ENCODE data around the gene LDB2. TPM values are rescaled to one million over a fixed set of nuclear protein-coding genes. Genes with fewer than 3 reads are reported as not detected.
A peak's percentile ranks its signal among the peaks of the same experiment; 100 is the strongest.

Gene LDB2
- total RNA-seq = not detected in 2 replicates
- total RNA-seq (2013) = 0.86 TPM
- 0.62 TPM in 1 of 2 replicates, not detected in the other for polyA plus RNA-seq
- not detected in 2 replicates for polyA minus RNA-seq

GRCh38 chr4:16897991-16898827 lies at the start of gene LDB2:
TSS of gene LDB2 (minus strand) at chr4:16898645.
- ATAC-seq (ENCODE audit: low read depth) (no peak), DNase-seq (no peak)
- Histone ChIP-seq H2AFZ (ENCODE audit: insufficient read depth, low read depth, low read length, poor library complexity, severe bottlenecking) (peak within 1 kb of the TSS; percentile 22), H3K36me3 (replicated peaks in 1 of 2; ENCODE audit: control extremely low read depth in 1 of 2, control insufficient read depth in 1 of 2, extremely low read depth in 1 of 2, insufficient read depth in 2 of 2, low read length in 1 of 2) (no peaks in the 10 kb centered on the region), H3K27me3 (replicated peaks in 1 of 4; ENCODE audit: control extremely low read depth in 1 of 4, control insufficient read depth in 3 of 4, insufficient read depth in 4 of 4, low read length in 3 of 4) (peaks cover 0 to 3% (median 0%) of the 10 kb centered on the region in 4 experiments), H3K27ac (ENCODE audit: low read length in 2 of 2) (no peak within 1 kb of the TSS), H3K4me3 (ENCODE audit: control extremely low read depth in 1 of 5, extremely low read depth in 1 of 5, insufficient read depth in 1 of 5, low read depth in 2 of 5, low read length in 4 of 5) (peak within 1 kb of the TSS in 1 of 5 experiments; percentile 47), H3K4me2 (replicated peaks; ENCODE audit: low read depth, low read length, poor library complexity, severe bottlenecking) (peak within 1 kb of the TSS; percentile 12), H3K9ac (ENCODE audit: low read length) (no peak within 1 kb of the TSS), H4K20me1 (ENCODE audit: control insufficient read depth, insufficient read depth, low read length, poor library complexity, severe bottlenecking) (no peaks in the 10 kb centered on the region), H3K4me1 (ENCODE audit: control insufficient read depth in 2 of 2, insufficient read depth in 2 of 2, low read length in 2 of 2) (no peaks in the 10 kb centered on the region), H3K9me3 (ENCODE audit: control extremely low read depth in 1 of 3, control insufficient read depth in 2 of 3, insufficient read depth in 1 of 3, low read length in 2 of 3) (no peaks in the 10 kb centered on the region), H3K79me2 (ENCODE audit: control insufficient read depth, insufficient read depth, low read length) (no peaks in the 10 kb centered on the region)
- ChIA-PET CTCF (no interaction called here), POLR2A (no interaction called here)
- 32% methylated on average over 10 of the region's 18 CpGs for WGBS (ENCODE audit: insufficient coverage)
- H3K4me3 Mint-ChIP-seq = no peak within 1 kb of the TSS
- H3K9me3 Mint-ChIP-seq (ENCODE audit: insufficient read depth) = no peaks in the 10 kb centered on the region
- intact Hi-C loops (cut with micrococcal nuclease) = no loop called here
- peaks cover 23% of the 10 kb centered on the region for H3K27me3 Mint-ChIP-seq
- H3K4me1 Mint-ChIP-seq = peaks cover under 1% of the 10 kb centered on the region
- no peak within 1 kb of the TSS for H3K27ac Mint-ChIP-seq
- no peak for TF ChIP-seq EZH2 (IDR thresholded peaks at IDR 0.05; ENCODE audit: borderline replicate concordance, insufficient read depth, low read depth, low read length, poor library complexity, severe bottlenecking)
- no peak for TF ChIP-seq CTCF (IDR thresholded peaks at IDR 0.05)

- Histone ChIP-seq H2AFZ (ENCODE audit: insufficient read depth, low read depth, low read length, poor library complexity, severe bottlenecking) (no peak overlapping the region), H3K36me3 (replicated peaks in 1 of 2; ENCODE audit: control extremely low read depth in 1 of 2, control insufficient read depth in 1 of 2, extremely low read depth in 1 of 2, insufficient read depth in 2 of 2, low read length in 1 of 2) (no peaks in the 10 kb centered on the region), H3K79me2 (ENCODE audit: control insufficient read depth, insufficient read depth, low read length) (no peaks in the 10 kb centered on the region), H3K4me1 (ENCODE audit: control insufficient read depth in 2 of 2, insufficient read depth in 2 of 2, low read length in 2 of 2) (no peaks in the 10 kb centered on the region), H3K9me3 (ENCODE audit: control extremely low read depth in 1 of 3, control insufficient read depth in 2 of 3, insufficient read depth in 1 of 3, low read length in 2 of 3) (peaks cover 0 to 9% (median 0%) of the 10 kb centered on the region in 3 donors), H3K4me3 (ENCODE audit: control extremely low read depth in 1 of 5, extremely low read depth in 1 of 5, insufficient read depth in 1 of 5, low read depth in 2 of 5, low read length in 4 of 5) (no peak overlapping the region), H3K9ac (ENCODE audit: low read length) (no peak overlapping the region), H4K20me1 (ENCODE audit: control insufficient read depth, insufficient read depth, low read length, poor library complexity, severe bottlenecking) (no peaks in the 10 kb centered on the region), H3K4me2 (replicated peaks; ENCODE audit: low read depth, low read length, poor library complexity, severe bottlenecking) (no peak overlapping the region), H3K27me3 (replicated peaks in 1 of 4; ENCODE audit: control extremely low read depth in 1 of 4, control insufficient read depth in 3 of 4, insufficient read depth in 4 of 4, low read length in 3 of 4) (no peaks in the 10 kb centered on the region), H3K27ac (ENCODE audit: low read length in 2 of 2) (no peak overlapping the region)
- no peaks in the 10 kb centered on the region for H3K4me1 Mint-ChIP-seq
- no peak for TF ChIP-seq CTCF (IDR thresholded peaks at IDR 0.05)
- TF ChIP-seq EZH2 (IDR thresholded peaks at IDR 0.05; ENCODE audit: borderline replicate concordance, insufficient read depth, low read depth, low read length, poor library complexity, severe bottlenecking) = no peak
- no peak overlapping the region for H3K4me3 Mint-ChIP-seq
- WGBS (ENCODE audit: insufficient coverage) = 88% methylated on average over 5 of the region's 14 CpGs
- POLR2A ChIA-PET = no interaction called here
- intact Hi-C loops (cut with micrococcal nuclease) = no loop called here
- DNase-seq (no peak), ATAC-seq (ENCODE audit: low read depth) (no peak)
- CTCF ChIA-PET = no interaction called here
- H3K27me3 Mint-ChIP-seq = no peaks in the 10 kb centered on the region
- peaks cover 3% of the 10 kb centered on the region for H3K9me3 Mint-ChIP-seq (ENCODE audit: insufficient read depth)
- no peak overlapping the region for H3K27ac Mint-ChIP-seq
Measured at GRCh38 chr4:16942491-16942890, 44.0 kb upstream of the LDB2 start.
